Measurements from ENCODE around the gene CERS6.

GRCh38 chr2:168454737-168455644 lies 1.1 kb upstream of the CERS6 start:
- TF ChIP-seq JUND (IDR thresholded peaks at IDR 0.05; ENCODE audit: low read length): no peak
- no peak for TF ChIP-seq CTCF (IDR thresholded peaks at IDR 0.05; ENCODE audit: control extremely low read depth in 1 of 3, insufficient read depth in 1 of 3, low read depth in 1 of 3, low read length in 3 of 3)
- TF ChIP-seq HDAC6 (IDR thresholded peaks at IDR 0.05; ENCODE audit: low read depth, low read length): no peak
- no peak for TF ChIP-seq TEAD4 (IDR thresholded peaks at IDR 0.05; ENCODE audit: low read depth, low read length)
- no peak for TF ChIP-seq NANOG (IDR thresholded peaks at IDR 0.05; ENCODE audit: insufficient read depth, low read depth, low read length, poor library complexity, severe bottlenecking)
